Measurements from ENCODE around the gene DOCK11.
"Not testable (repeated sequence)": the region's sequence is repeated elsewhere in the genome, so short reads cannot be mapped to it uniquely, and the experiment has no call there.

Gene DOCK11

DNA sequence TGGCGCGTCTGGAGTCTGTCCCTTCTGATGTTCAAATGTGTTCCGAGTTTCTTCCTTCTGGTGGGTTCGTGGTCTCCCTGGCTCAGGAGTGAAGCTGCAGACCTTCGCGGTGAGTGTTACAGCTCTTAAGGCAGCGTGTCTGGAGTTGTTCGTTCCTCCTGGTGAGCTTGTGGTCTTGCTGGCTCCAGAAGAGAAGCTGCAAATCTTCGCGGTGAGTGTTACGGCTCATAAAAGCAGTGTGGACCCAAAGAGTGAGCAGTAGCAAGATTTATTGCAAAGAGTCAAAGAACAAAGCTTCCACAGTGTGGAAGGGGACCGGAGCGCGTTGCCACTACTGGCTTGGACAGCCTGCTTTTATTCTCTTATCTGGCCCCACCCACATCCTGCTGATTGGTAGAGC is 220.3 kb downstream of the DOCK11 start:
- DNase-seq, result not testable (repeated sequence)

DNA sequence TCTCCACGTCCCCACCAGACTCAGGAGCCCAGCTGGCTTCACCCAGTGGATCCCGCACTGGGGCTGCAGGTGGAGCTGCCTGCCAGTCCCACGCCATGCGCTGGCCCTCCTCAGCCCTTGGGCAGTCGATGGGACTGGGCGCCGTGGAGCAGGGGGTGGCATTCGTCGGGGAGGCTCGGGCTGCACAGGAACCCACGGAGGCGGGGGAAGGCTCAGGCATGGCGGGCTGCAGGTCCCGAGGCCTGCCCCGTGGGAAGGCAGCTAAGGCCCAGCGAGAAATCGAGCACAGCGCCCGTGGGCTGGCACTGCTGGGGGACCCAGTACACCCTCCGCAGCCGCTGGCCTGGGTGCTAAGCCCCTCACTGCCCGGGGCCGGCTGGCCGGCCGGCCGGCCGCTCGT is 221.2 kb downstream of the DOCK11 start:
- not testable (repeated sequence) for DNase-seq

DNA sequence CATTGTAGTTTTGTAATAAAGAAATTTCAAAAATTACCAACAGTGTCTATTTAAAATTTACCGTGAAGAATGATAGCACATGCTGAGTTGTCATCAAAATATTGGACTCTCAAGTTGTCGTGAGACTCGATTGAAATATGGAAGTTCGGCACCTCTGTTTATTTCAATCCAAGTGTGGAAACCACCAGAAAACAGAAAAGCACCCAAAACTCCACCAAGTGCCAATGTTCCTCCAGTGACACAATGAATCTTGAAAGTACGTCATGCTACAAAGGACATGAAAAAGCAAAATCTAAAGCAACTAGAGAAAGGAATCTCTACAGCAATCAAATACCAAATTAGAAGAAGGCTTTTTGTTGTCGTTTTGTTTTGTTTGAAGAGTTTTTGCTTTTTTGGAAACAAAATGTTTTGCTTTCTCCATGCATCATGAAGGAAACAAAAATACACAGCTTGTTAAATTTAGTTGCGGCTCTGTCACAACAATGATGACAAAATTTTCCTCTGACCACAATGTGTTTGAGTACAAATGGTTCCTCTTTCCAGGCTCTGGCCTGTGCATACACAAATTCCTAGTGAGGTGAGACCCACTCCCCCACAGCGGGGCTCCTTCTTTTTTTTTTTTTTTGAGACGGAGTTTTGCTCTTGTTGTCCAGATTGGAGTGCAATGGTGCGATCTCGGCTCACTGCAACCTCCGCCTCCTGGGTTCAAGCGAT is 222.2 kb downstream of the DOCK11 start:
- no peak for DNase-seq

DNA sequence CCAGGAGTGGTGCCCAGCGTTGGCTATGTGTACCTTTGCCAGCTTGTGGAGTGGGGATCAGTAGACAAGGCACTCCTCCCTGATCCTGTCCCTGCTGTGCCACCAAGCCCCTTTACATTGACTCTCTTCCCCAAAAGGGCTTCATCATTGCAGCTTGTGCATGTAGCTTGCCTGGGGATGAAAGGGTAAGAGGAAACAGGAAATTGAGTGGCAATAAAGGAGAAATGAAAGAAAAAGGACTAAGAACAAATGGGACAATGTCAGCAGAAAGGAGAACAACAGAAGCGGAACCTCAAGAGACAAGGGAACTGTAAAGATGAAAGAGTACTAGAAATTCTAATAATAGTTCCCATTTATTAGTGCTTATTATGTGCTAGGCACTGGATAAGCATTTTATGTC is 223.1 kb downstream of the DOCK11 start:
- no peak for DNase-seq

DNA sequence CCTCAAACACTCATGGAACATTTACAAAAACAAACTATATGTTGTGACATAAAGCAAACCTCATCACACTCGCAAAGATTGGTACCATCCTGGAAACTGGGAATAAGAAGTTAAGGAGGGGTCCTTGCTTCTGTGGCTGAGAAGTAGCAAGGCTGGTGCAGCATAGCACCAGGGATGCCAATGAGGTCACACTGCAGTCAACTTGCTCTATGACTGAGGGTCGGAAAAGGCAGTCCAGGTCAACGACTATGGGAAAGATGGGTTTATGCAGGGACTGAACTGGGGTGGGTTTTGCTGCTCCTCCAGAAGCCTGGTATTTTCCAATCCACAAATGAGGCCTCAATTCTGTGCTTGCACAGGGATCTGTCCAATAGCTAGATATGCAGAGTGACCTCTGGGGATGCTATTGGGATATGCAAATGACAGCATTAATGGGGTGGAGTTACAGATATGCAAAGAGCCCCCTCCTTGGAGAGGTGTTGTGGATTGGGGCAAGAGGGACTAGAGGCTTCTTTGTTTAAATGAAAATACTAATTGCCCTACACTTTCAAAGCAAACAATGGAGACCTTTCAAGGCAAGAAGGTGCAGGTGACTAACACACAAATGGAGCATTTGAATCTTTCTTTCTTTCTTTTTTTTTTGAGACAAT is 224.6 kb downstream of the DOCK11 start:
- no peak for DNase-seq

DNA sequence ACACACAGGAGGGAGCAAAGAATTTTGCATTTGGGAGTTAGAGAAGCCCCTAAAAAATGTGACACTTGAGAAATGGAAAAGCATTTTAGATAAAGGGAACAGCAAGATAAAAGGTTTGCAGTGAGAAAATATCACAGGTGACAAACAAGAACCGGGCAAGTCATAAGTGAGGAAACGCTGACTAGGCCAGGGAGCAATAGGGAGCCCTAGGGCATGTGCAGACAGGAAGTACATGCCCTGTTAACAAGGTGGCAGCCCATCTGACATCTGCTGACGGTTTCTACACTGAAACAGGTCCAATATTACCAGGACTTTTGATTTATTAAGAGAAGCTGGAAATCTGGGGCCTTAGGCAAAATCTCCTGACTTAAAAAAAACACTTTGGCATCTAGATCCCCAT is 227.8 kb downstream of the DOCK11 start:
- no peak for DNase-seq

DNA sequence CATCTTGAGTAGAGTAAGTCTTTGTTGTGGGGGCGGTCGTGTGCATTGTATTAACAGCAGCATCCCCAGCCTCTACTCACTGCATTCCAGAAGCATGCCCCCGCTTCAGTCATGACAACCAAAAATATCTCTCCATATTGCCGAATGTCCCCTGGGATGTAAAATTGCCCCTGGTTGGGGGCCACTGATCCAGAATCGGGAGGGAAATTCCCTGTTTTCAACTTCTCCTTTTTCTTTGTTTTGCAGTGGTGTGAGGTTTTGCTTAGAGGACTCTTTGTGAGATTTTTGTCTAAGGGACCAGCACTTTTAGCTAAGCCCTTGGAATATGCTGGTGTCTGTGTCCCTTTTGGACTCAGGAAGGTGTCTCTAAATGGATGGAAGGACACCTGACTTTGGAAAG is 228.8 kb downstream of the DOCK11 start:
- DNase-seq, result no peak

DNA sequence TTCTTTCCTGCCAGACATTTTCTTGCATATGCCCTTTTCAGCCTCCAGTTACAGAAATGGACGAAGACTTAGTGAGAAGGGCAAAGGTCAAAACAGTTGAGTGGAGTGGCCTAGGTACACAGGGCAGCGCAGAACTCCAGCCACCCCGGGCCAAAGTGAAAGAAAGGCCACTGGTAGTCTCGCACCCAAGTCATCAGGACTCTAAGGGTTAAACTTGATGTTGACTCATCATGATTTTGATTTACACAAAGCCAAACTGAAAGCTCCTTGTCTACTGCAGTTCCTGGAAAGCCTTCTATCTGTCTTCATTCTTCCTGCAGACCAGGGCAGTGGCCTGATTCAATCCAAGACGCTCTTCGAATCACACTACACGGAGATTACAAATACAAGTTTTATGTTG is 229.2 kb downstream of the DOCK11 start:
- DNase-seq, result no peak

DNA sequence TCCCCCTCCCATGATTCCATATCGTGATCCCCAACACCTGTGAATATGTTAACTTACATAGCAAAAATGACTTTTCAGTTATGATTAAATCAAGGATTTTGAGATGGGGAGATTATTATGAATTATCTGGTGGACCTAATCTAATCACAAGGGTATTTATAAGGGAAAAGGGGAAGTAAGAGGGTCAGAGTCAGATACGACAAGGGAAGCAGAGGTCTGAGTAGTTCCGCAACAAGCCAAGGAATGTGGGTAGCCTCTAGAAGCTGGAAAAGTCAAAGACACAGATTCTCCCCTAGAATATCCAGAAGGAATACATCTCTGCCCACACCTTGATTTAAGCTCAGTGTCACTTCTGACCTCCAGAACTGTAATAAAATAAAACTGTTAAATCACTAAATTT is 230.8 kb downstream of the DOCK11 start:
- DNase-seq, result no peak

DNA sequence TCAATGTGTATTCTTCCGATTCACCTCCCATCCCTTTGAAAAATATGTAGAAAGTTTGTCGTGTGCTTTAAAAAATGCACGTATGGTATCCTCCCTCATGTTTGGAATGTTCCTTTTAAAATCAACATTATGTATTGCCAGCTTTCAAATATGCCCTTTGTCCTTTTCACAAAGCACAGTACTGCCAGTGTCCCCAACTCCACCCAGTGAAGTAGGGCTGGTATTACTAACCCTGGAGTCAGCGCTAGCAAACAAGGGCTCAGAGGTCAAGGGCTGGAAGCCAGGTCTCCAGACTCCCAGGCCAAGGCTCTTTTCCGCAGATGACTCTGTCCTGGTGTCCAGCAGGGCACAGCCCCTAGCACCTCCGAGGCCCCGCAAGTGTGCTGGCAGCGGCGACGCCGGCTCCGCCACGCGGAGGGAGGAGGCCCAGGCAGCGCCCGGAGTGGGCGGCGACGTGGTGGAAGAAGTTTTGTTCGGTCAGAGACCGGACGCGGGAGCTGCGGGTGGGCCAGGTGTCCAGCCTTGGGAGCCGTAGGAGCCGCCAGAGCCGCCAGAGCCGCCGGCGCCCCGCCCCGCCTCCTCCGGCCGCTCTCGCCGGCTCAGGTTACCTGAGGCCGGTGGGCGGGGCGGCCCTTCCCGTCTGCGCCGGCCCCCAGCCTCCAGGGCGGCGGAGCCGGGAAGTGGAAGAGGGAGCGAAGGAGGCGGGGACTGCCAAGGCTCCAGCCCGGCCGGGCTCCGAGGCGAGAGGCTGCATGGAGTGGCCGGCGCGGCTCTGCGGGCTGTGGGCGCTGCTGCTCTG is 231.5 kb downstream of the DOCK11 start, which contains the start of gene IL13RA1:
TSS of gene IL13RA1 (plus strand) at position 720 of the 799 bp plus-strand sequence. CDS start at position 753, 33 bp downstream.
- peak; percentile 24 for DNase-seq

DNA sequence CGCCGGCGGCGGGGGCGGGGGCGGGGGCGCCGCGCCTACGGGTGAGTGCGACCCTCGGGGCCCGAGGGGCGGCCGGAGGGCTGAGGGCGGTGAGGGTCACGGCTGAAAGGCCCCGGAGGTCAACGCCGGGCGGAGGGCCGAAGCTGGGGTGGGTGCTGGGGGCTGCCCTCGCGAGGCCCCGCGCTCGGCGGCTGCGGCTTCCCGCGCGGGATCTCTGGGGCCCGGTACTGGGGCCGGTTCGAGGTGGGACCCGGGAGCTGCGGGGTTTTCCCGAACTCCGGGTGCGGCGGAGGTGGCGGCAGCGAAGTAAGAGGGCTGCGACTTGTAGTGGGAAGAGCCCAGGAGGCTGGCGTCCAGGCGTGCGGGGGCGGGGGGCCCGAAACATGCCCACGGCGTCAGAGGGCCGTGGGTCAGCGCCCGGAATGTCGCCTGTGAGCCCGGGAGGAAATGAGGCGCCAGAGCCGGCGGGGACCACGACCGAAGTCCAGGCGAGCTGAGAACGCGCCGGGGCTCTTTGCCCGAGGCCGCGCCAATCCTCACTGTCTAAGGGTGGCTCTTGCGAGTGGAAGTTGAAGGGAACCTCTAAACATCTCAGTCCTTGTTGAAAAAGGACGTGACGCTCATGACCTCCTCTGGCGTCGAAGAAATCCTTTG is 232.2 kb downstream of the DOCK11 start:
- DNase-seq, result no peak

DNA sequence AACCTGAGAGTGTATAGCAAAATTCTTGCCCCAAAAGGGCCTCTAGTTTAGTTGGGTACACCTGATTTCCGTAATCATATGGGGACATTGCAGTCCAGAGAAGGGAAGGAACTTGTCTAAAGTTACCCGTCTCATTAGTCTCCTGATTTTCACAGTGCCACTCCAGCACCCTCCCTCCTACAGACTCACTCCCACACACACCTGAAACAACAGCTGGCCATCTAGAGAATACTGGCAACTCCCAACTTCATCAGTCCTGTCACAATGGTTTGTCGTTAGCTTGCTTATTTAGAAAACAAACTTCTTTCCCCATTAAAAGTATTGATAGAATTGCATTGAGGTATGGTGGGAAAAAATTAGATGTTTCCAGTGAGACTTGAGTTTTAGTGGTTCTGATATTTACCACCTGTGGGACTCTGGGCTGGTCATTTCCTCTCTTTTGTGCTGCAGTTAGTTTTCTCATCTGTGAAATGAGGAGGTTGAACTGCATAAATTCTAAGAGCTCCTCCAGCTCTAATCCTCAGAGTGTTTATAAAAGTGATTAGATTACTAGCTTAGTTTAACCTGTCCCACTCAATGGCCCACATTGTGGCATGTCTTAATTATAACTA is 233.5 kb downstream of the DOCK11 start:
- no peak for DNase-seq

DNA sequence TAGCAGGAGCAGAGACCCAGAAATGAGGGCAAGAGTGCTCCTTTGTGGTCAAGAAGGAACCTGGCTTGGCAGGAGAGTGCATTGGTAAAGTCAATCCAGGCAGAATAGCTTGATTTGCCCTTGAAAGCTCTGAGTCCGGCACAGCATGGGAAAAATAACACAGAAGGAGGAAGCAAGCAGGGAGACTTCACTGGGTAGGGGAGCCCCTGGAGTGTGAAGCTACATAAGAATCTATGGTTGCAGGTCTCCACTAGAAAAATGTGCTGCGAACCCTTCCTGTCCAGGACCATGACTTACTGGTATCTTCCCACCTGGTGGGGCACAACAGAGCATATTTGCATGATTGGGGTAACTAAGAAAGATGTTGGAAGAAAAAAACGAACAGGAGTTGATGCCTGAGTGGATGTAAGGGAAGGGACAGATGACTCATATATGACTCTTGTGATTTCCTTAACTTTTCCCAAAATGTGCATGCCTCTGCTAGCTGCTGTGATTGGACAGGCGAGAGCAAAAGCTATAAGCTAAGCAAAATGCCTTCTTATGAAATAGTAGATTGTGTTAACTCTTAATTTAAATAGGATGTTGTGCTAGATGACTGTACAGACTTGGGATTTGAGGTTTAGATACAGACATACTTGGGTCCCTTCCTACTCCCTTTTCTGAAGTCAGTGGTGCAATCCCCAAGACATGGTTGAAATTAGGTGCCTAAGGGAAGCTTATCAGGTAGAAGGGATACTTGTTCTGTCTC is 235.1 kb downstream of the DOCK11 start:
- no peak for DNase-seq

DNA sequence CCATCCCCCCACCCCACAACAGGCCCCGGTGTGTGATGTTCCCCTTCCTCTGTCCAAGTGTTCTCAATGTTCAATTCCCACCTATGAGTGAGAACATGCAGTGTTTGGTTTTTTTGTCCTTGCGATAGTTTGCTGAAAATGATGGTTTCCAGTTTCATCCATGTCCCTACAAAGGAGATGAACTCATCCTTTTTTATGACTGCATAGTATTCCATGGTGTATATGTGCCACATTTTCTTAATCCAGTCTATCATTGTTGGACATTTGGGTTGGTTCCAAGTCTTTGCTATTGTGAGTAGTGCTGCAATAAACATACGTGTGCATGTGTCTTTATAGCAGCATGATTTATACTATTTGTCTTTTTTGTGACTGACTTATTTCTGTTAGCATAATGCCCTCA is 236.9 kb downstream of the DOCK11 start:
- DNase-seq, result not testable (repeated sequence)

DNA sequence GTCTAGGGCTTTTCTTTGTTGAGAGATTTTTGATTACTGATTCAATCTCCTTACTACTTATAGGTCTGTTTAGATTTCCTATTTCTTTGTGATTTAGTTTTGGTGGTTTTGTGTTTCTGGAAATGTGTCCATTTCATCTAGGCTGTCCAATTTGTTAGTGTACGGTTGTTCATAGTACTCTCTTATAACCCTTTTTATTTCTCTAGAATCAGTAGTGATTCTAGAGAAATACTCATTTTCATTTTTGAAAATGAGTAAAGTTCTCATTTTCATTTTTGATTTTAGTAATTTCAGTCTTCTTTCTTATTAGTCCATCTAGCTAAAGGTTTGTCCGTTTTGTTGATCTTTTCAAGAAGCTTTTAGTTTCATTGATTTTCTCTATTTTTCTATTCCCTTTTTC is 239.3 kb downstream of the DOCK11 start:
- no peak for DNase-seq

Measured in NCI-H2171 treated with DMSO at 0.1 percent for 48 hours (cell line).